Kidney capillary endothelial cell (primary cell): Measurements from ENCODE around the gene CFAP57.
A peak's percentile ranks its signal among the peaks of the same experiment; 100 is the strongest.
"Not testable (repeated sequence)": the region's sequence is repeated elsewhere in the genome, so short reads cannot be mapped to it uniquely, and the experiment has no call there.

Source experiments
- DNase-seq: peaks from one replicate; pipeline ENCODE4 v3.0.0-alpha.2; 2018; ENCODE audit warnings: low spot score

CFAP57 gene

GRCh38 chr1:43174873-43175272 lies 2.7 kb downstream of the CFAP57 start:
- DNase-seq = no peak

- no peak for DNase-seq
Observed at GRCh38 chr1:43177691-43178090, 5.6 kb downstream of the CFAP57 start.

- DNase-seq = no peak
Observed at GRCh38 chr1:43184388-43184787, 12.3 kb downstream of the CFAP57 start.

- DNase-seq = no peak
Observed at GRCh38 chr1:43184995-43185394, 12.9 kb downstream of the CFAP57 start.

GRCh38 chr1:43188106-43188505 lies 16.0 kb downstream of the CFAP57 start:
- DNase-seq = no peak

GRCh38 chr1:43194509-43194908 lies 22.4 kb downstream of the CFAP57 start:
- no peak for DNase-seq

- no peak for DNase-seq
Observed at GRCh38 chr1:43197343-43198127, 25.4 kb downstream of the CFAP57 start.

GRCh38 chr1:43199093-43199726 lies 27.1 kb downstream of the CFAP57 start:
- no peak for DNase-seq

GRCh38 chr1:43203859-43204258 lies 31.7 kb downstream of the CFAP57 start:
- DNase-seq = no peak

- no peak for DNase-seq
Observed at GRCh38 chr1:43204394-43204793, 32.3 kb downstream of the CFAP57 start.

GRCh38 chr1:43205671-43206070 lies 33.5 kb downstream of the CFAP57 start:
- DNase-seq = no peak

- DNase-seq = peak; percentile 99
Observed at GRCh38 chr1:43206600-43207228, 34.6 kb downstream of the CFAP57 start.

- DNase-seq = peak; percentile 71
Observed at GRCh38 chr1:43207229-43207853, 35.2 kb downstream of the CFAP57 start.

- DNase-seq = not testable (repeated sequence)
Observed at GRCh38 chr1:43208277-43208676, 36.1 kb downstream of the CFAP57 start.

- no peak for DNase-seq
Observed at GRCh38 chr1:43214501-43215444, 42.6 kb downstream of the CFAP57 start.

GRCh38 chr1:43217747-43218146 lies 45.6 kb downstream of the CFAP57 start:
- DNase-seq = no peak

GRCh38 chr1:43220905-43221778 lies 49.0 kb downstream of the CFAP57 start:
- DNase-seq = no peak

GRCh38 chr1:43221797-43222196 lies 49.7 kb downstream of the CFAP57 start:
- DNase-seq = no peak

GRCh38 chr1:43222879-43223278 lies 50.7 kb downstream of the CFAP57 start:
- DNase-seq = no peak

GRCh38 chr1:43225168-43225567 lies 53.0 kb downstream of the CFAP57 start:
- peak; percentile 59 for DNase-seq
